Measurements from ENCODE around the gene SOHLH2.

DNA sequence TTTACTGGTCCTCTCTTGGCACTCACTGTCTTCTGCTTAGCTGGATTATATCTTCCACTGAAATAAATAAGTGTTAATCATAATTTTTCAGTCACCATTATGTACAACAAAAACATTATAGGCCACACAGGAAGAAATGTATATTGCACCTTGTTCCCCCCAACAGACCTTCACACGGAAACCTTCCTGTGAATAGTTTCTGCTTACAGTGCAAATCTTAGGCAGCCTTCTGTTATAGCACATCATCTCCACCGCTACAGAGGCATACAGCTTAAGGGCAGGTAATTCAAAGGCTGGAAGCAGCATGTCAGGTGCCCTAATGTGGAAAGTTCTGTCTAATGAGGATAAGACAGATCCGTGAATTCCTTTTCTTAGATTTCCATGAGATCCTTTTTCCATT, 16.9 kb upstream of the SOHLH2 start:
- TF ChIP-seq, protein P1, sequence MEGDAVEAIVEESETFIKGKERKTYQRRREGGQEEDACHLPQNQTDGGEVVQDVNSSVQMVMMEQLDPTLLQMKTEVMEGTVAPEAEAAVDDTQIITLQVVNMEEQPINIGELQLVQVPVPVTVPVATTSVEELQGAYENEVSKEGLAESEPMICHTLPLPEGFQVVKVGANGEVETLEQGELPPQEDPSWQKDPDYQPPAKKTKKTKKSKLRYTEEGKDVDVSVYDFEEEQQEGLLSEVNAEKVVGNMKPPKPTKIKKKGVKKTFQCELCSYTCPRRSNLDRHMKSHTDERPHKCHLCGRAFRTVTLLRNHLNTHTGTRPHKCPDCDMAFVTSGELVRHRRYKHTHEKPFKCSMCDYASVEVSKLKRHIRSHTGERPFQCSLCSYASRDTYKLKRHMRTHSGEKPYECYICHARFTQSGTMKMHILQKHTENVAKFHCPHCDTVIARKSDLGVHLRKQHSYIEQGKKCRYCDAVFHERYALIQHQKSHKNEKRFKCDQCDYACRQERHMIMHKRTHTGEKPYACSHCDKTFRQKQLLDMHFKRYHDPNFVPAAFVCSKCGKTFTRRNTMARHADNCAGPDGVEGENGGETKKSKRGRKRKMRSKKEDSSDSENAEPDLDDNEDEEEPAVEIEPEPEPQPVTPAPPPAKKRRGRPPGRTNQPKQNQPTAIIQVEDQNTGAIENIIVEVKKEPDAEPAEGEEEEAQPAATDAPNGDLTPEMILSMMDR (conservative IDR thresholded peaks at IDR 0.05; ENCODE audit: low read depth, low read length): no peak
- TF ChIP-seq EZH2 (IDR thresholded peaks at IDR 0.05; ENCODE audit: low read length, unreplicated experiment): no peak
